T follicular helper cell (primary cell): Measurements from ENCODE around the gene CFAP58.

Experiments used
- DNase-seq: peaks from one replicate; pipeline ENCODE4 v3.0.0-alpha.2; 2020; ENCODE audit warnings: low read depth

CFAP58 gene

DNA sequence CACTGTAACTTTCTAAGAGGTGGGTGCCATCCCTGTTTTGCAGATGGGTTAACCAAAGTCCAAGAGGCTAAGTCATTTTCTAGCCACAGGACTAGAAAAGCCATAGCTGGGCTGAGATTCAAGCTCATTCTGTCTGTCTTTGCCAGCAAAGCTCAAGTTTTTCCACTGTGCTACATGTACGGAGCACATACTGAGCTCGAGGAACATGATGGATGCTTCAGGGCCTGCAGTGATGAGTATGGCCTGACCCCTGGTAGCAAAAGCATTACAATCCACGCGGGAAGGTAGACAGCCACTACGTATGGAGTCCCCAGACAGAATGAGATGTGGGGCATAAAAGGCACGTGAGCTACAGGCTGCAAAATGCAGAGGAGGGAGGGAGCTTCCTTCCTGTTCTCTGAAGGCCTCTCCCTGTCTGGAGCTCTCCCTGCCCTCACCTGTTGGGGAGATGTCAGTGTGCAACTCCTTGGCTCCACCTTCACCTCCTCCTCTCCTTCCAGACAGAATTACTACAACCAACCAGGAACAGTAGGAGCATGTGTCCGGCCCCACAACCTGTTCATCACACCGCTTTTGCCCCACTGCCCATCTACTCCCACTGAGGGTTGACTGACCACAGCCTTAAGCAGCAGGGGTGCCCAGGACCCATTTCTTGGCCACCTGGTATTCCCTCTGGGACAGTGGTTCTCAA lies 31.8 kb upstream of the CFAP58 start:
- DNase-seq, result peak; percentile 14

DNA sequence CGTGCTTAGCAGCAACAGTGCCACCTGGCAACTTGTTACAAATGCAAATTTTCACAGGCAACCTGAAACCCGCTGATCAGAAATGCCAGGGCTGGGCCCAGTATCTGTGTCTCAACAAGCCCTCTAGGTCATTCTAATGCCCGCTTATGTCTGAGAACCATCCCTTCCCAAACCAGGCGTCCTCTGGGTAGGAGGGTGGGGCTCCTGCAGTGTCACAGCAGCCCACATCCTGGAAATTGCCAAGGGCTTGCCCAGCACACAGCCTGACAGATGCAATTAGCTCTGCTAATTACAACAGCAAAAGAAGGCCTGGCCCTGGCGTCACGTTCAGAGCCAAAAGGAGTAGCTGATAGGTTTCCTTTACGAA lies 31.2 kb upstream of the CFAP58 start:
- DNase-seq, result no peak

- no peak for DNase-seq
Observed at GRCh38 chr10:104323085-104323484, 30.5 kb upstream of the CFAP58 start.

- no peak for DNase-seq
Observed at GRCh38 chr10:104323760-104324201, 29.9 kb upstream of the CFAP58 start.

DNA sequence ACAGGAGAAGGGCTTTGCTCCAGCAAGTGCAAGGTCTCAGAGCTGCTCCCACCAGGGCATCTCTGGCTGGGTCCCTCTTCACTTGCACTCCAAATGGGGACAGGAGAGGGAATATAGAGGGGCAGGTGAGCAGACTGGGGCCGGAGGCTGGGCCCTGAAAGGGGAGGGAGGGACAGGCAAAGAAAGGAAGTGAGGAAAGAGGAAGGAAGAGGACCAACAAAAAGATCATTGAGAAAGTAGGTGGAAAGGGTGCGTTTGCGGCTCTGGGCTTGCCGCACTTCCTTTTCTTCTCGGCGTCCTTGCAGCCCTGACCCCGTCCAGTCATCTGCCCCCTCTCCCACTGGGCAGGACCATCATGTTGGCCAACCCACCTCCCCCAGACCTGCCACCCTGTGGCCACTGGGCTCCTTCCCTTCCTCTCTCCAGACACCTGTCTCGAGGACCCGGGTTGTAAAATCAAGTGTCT lies 29.4 kb upstream of the CFAP58 start:
- DNase-seq, result no peak

- no peak for DNase-seq
Observed at GRCh38 chr10:104324931-104325330, 28.7 kb upstream of the CFAP58 start.

- no peak for DNase-seq
Observed at GRCh38 chr10:104325436-104326435, 27.9 kb upstream of the CFAP58 start.

DNA sequence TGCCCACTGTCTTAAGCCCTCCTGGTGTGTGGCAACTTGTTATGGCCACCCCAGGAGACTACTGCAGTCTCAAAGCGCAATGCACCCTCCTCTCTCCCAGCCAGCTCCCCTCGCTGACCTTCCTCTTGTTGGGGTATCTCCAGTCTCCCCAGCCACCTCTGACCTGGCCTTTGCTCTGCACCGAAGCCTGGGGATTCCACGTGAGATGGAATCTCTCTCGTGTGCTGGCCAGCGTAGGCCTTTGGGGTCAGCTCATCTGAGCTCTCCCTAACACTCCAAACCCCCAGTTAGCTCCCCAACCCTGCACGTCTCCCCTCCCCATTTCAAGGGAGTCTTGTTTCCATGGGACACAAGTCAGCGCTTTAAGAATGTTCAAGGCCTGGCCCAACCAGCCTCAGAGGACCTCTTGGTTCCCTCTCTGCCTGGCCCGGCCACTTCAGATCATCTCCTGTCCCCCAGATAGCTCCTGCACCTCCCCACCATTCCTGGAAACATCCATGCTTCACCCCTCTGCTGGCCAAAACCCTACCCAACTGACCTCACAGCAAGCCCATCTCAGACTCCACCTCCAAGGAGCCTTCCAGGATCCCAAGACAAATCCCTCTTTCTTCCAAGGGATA lies 26.5 kb upstream of the CFAP58 start:
- DNase-seq, result no peak

DNA sequence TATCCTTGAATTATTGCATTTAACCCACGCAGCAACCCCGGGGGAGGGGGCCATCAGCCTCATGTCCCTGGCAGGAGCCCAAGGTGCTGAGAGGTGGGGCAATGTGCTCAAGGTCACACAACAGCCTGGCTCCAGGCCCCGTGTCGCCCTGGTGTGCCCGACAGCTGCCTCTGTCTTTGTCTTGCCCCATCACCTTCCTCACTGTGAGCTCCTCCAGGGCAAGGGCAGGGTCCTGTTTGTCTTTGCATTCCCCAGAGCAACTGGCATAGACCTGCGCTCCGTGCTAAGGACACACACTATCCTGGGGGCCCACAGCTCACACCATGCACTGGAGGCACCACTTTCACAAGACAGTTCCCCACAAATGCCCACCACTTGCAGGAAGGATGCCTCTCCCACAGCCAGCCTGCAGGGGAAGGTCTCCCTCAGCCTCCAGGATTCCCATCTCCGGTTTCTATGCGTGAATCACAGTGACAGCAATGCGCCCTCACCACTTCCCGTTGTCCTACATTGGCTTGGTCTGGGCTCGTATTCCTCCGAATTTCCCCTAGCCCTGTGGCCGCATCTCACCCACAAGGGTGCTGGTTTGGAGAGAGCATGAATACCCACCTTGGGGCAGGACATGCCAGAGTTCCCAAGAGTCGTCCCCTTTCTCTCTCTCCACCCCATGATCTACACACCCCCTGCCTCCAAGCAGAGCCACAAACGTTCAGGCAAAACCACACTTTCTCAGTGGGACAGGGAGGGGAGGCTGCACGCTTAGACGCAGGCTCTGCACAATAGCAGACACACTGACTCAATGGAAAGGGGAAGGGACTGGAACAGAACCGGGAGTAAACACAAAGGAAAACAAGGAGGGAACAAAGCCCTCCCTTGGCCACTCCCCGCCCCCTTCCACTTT lies 25.6 kb upstream of the CFAP58 start:
- DNase-seq, result no peak

DNA sequence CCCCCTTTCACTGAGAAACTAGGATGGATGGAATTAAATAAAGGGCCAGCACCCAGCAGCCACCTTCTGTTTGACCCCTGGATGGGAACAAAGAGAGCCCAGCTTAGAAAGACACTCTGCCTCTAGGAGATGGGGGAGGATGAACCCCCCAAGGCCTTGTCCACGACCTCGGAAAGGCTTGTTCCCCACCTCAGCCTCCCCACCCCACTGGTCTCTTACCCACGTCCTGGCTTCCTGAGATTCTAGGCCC lies 25.1 kb upstream of the CFAP58 start:
- no peak for DNase-seq

GRCh38 chr10:104328896-104329710 lies 24.5 kb upstream of the CFAP58 start:
- DNase-seq, result peak; percentile 67

- no peak for DNase-seq
Observed at GRCh38 chr10:104329735-104330134, 23.9 kb upstream of the CFAP58 start.

DNA sequence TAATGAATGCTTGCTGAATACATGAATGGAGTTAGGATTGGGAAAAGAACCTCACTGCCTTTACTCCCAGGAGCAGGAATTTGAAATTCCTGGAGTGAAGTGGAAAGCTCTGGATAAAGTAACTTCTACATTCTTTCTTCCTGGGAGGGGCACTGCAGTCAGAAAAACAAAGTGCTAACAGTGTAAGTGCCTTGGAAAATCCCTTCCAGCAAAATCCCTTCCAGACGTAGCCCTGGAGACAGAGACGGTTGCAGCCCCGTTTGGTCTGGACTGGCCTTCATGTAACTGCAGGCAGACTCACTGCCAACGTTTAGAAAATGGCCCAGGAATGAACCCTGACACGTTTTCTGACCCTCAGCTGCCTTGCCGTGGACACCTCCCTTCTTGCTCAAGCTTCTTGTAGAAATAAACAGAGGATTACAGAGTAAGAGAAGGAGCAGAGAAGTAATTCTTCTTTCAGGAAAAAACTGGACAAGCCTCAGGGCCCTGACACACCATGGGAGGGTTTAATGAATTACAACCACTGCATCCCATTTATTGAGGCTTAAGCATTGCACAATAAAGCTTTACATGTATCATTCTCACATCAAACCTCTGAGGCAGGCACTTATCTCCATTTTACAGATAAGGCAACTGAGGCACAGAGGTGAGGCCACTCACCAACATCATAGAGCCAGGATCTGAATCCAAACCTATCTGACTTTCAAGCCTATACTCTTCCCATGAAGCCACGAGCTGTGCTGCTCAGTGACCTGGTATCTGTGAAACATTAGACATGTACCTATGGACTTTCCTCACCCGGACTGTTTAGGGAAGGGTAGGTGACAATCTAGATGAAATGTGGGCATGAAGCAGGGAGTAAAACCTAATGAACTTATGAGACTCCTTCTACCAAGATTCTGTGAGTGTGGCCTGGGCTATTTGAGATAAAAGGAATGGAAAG lies 23.2 kb upstream of the CFAP58 start:
- no peak for DNase-seq

DNA sequence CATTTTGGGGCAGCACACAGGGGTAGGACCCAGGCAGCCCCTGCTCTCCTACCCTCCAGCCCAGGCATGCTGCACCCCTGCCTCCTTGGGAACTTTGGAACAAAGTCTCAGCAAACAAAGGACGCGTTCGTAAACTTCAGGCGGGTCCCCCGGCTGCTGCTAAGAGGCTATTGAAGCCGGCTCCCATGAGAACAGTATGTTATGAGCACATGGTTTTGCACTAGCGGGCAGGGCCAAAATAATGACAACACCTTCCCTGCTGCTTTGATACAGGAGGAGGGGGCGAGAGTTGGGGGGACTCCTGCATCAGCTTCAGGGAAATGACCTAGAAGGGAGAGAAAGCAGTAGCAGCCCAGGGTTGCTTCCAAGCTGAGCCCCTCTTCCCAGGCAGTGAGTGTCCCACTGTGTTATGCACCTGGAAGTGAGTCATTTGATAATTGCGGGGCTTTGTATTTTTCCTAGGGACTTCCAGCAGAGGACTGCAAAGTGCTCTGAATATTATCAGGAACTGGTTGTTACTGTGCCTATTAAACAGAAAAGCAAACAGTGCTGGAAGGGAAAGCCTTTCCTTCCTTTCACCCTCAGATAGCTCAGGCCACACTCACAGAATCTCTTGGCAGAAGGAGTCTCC lies 22.3 kb upstream of the CFAP58 start:
- no peak for DNase-seq

DNA sequence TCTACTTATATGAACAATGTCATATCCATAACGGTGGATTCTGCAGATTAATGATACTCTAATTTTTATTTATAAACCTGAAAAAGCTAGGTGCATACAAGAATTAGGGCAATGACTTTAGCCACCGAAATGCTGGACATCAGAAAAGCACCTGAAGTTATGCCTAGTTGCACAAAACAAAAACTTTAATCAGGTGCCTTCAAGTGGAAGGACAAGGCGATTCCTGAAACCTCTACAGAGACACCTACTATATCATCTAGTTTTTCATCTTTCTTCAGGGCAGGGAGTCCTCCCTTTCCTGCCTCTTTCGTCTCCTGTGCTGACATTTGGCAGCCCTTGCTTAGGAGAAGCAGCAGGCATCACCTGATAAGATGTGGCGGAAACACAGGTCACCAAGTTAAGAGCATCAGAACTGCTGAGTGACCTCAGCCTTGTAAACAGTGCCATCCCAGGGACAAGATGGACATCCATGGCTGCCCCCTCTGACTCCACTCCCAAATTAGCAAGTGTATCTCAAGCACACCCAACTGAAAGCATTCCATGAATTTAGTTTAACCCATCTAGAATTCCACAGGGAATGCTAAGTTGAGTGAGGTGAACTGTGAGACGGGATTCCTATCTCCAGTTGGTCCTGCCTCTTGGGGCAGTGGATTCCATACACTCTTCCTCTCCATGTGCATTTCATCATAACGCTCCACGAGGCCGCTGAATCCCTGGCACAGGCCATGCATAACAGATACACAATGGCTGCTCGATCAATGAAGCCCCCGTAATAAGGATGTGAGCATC lies 21.2 kb upstream of the CFAP58 start:
- DNase-seq, result no peak

DNA sequence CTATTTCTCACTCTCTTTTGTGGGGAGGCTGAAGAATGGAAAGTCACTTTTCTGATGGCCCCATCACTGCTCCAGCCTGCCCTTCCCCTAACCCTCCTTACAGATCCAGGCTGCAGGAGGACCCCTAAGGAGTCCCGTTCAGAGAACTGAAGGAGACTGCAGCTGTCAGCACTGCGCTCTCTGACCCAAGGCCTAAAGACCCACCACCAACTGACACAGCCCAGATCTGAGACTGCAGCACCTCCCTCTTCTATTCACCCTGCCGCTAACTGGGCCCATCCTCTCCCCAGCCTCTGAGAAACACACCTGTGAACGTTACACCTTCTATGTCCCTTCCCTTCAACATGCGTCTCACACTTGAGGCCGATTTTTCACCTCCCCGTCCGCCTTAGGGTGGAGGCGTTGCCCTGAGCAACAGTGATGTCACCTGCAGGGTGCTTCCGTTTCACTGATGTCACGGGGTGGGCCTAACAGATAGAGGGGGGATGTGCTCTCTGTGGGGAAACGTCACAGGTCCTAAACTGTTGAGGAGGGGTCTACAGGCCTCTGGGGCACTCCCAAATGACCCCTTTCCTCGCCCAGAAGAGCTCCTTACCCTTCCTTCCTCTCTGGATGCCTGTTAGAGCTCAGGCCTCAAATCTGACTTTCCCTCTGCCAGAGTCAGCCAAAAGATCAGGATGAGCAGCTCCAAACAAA lies 20.5 kb upstream of the CFAP58 start:
- DNase-seq, result peak; percentile 65

DNA sequence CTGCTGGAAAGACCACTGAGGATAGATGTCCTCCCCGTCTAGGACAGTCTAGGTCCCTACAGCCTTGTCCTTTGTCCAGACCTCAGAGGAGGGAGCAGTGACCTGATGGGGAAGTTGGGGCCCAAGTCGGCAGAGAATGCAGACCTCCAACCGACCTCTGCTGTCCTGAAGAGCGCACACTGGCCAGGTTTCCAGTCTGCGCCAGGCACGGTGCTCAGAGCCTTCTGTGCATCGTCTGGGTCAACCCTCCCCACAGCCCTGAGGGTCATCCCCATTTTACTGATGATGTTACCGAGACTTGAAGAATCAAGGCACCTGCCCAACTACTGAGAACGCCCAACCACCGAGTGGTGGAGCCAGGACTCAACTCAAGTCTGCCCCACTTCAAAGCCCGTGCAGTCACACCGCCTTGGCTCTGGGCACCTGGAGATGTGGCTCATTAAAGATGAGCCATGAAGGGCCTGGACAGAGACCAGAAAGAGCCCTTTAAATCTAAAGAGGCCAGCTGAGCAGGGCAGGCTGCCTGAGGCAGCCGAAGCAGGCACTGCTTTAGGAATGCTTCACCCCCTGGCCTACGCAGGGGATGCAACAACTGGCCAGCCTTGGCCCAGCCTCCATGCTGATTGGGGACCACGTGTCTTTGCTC lies 19.8 kb upstream of the CFAP58 start:
- DNase-seq, result no peak
